ENCODE data around the gene INPP5E.
A peak's percentile ranks its signal among the peaks of the same experiment; 100 is the strongest.

INPP5E gene

GRCh38 chr9:136439481-136440408, at the start of gene INPP5E:
INPP5E (minus strand) TSS chr9:136439845; CDS start chr9:136439419, 426 bp downstream.
- H3K4me3 ChIP-seq (ENCODE audit: low read depth, low read length) = peak within 1 kb of the TSS; percentile 65

- H3K4me3 ChIP-seq (ENCODE audit: low read depth, low read length) = no peak overlapping the region
Observed at GRCh38 chr9:136488247-136489214, 48.9 kb upstream of the INPP5E start.

- H3K4me3 ChIP-seq (ENCODE audit: low read depth, low read length) = no peak overlapping the region
Observed at GRCh38 chr9:136487672-136488071, 48.0 kb upstream of the INPP5E start.

GRCh38 chr9:136486823-136487620, 47.4 kb upstream of the INPP5E start:
- no peak overlapping the region for H3K4me3 ChIP-seq (ENCODE audit: low read depth, low read length)

- no peak overlapping the region for H3K4me3 ChIP-seq (ENCODE audit: low read depth, low read length)
Observed at GRCh38 chr9:136486131-136486530, 46.5 kb upstream of the INPP5E start.

- no peak overlapping the region for H3K4me3 ChIP-seq (ENCODE audit: low read depth, low read length)
Observed at GRCh38 chr9:136485049-136486045, 45.7 kb upstream of the INPP5E start.

- peak overlapping the region; percentile 60 for H3K4me3 ChIP-seq (ENCODE audit: low read depth, low read length)
Observed at GRCh38 chr9:136484153-136485048, 44.8 kb upstream of the INPP5E start.

- peak overlapping the region; percentile 60 for H3K4me3 ChIP-seq (ENCODE audit: low read depth, low read length)
Observed at GRCh38 chr9:136483589-136484152, 44.0 kb upstream of the INPP5E start.

GRCh38 chr9:136482793-136483588, 43.3 kb upstream of the INPP5E start, which contains the start of gene SEC16A:
SEC16A (minus strand) TSS chr9:136483040; CDS start chr9:136477615, 5,425 bp downstream.
- H3K4me3 ChIP-seq (ENCODE audit: low read depth, low read length) = peak within 1 kb of the TSS; percentile 91

GRCh38 chr9:136482046-136482792, 42.6 kb upstream of the INPP5E start:
- peak overlapping the region; percentile 91 for H3K4me3 ChIP-seq (ENCODE audit: low read depth, low read length)

- H3K4me3 ChIP-seq (ENCODE audit: low read depth, low read length) = peak overlapping the region; percentile 91
Observed at GRCh38 chr9:136481558-136481957, 41.9 kb upstream of the INPP5E start.

GRCh38 chr9:136476369-136477150, 36.9 kb upstream of the INPP5E start:
- no peak overlapping the region for H3K4me3 ChIP-seq (ENCODE audit: low read depth, low read length)

GRCh38 chr9:136474974-136475865, 35.6 kb upstream of the INPP5E start:
- H3K4me3 ChIP-seq (ENCODE audit: low read depth, low read length) = no peak overlapping the region

- no peak overlapping the region for H3K4me3 ChIP-seq (ENCODE audit: low read depth, low read length)
Observed at GRCh38 chr9:136474021-136474640, 34.5 kb upstream of the INPP5E start.
